ENCODE data around the gene PTPRT.

DNA sequence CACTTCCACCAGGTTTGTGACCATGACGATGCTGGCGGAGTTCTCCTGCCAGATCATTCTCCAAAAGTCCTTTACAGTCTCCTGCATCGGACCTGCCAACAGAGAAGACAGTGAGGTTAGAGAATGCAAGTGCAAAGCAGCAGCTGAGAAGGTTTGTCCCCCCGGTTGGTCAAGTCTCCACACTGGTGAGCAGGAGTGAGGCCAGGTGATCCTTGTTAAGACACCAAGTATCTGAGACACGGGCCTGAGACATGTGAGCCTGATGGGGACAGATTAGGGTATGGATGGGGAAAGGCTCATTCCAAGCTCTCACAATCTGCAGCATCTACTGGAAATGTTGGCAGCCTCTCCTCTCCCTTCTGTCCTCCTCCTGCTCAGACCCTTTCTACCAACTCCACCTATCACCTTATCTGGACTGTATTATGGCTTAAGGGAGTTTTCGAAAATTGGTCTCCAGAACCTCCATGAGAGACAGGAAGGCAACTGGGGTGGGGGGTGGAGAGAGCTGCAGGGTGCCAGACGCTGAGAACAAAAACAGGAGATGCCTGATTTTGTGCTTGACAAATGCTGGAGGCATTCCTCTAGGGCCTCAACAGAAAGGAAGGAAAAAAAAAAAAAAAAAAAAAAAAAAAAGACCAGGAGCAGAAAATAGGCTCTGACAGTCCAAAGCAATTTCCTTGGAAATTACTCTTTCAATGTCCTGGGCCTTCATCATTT, 1071.1 kb downstream of the PTPRT start:
- TF ChIP-seq, protein P1, sequence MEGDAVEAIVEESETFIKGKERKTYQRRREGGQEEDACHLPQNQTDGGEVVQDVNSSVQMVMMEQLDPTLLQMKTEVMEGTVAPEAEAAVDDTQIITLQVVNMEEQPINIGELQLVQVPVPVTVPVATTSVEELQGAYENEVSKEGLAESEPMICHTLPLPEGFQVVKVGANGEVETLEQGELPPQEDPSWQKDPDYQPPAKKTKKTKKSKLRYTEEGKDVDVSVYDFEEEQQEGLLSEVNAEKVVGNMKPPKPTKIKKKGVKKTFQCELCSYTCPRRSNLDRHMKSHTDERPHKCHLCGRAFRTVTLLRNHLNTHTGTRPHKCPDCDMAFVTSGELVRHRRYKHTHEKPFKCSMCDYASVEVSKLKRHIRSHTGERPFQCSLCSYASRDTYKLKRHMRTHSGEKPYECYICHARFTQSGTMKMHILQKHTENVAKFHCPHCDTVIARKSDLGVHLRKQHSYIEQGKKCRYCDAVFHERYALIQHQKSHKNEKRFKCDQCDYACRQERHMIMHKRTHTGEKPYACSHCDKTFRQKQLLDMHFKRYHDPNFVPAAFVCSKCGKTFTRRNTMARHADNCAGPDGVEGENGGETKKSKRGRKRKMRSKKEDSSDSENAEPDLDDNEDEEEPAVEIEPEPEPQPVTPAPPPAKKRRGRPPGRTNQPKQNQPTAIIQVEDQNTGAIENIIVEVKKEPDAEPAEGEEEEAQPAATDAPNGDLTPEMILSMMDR (conservative IDR thresholded peaks at IDR 0.05; ENCODE audit: low read depth, low read length): no peak
- TF ChIP-seq EZH2 (IDR thresholded peaks at IDR 0.05; ENCODE audit: low read length, unreplicated experiment) (no peak), EZH2phosphoT487 (IDR thresholded peaks at IDR 0.05; ENCODE audit: borderline replicate concordance, low read length) (no peak)

Measured in PC-3 (cell line).